ENCODE measurements around the gene KRT14. TPM values are rescaled to one million over a fixed set of nuclear protein-coding genes. Genes with fewer than 3 reads are reported as not detected.
A peak's percentile ranks its signal among the peaks of the same experiment; 100 is the strongest.
"Not testable (repeated sequence)": the region's sequence is repeated elsewhere in the genome, so short reads cannot be mapped to it uniquely, and the experiment has no call there.

KRT14 gene
- total and polyA plus RNA-seq, 4 donors, result 0.30 to 46.7 (median 2.8) TPM

GRCh38 chr17:41583137-41584127, 3.3 kb downstream of the KRT14 start:
- H3K27ac ChIP-seq (ENCODE audit: low read depth in 1 of 2, low read length in 2 of 2), result no peak overlapping the region
- DNase-seq (no peak), ATAC-seq (ENCODE audit: low FRiP score) (no peak)
- H3K4me3 ChIP-seq (ENCODE audit: low read length in 2 of 2), result no peak overlapping the region
- peaks cover 0 to 2% of the 10 kb centered on the region in 2 donors for H3K4me1 ChIP-seq (ENCODE audit: control insufficient read depth in 1 of 2, insufficient read depth in 2 of 2, low read length in 2 of 2)
- WGBS, 2 donors, result 82% methylated on average over 33 of the region's 33 CpGs
- H3K27me3 ChIP-seq (ENCODE audit: control insufficient read depth in 1 of 2, insufficient read depth in 2 of 2, low read length in 1 of 2), result no peaks in the 10 kb centered on the region
- H3K9me3 ChIP-seq (ENCODE audit: control insufficient read depth, low read length), result no peaks in the 10 kb centered on the region
- no peaks in the 10 kb centered on the region for H3K36me3 ChIP-seq (ENCODE audit: control insufficient read depth in 1 of 2, insufficient read depth in 2 of 2, low read length in 1 of 2)
- intact Hi-C loops (cut with DNase I), result no loop called here

- intact Hi-C loops (cut with DNase I); DNase-seq; H3K4me1 ChIP-seq (ENCODE audit: control insufficient read depth in 1 of 2, insufficient read depth in 2 of 2, low read length in 2 of 2); H3K36me3 ChIP-seq (ENCODE audit: control insufficient read depth in 1 of 2, insufficient read depth in 2 of 2, low read length in 1 of 2); H3K27ac ChIP-seq (ENCODE audit: low read depth in 1 of 2, low read length in 2 of 2); H3K27me3 ChIP-seq (ENCODE audit: control insufficient read depth in 1 of 2, insufficient read depth in 2 of 2, low read length in 1 of 2); ATAC-seq (ENCODE audit: low FRiP score); H3K4me3 ChIP-seq (ENCODE audit: low read length in 2 of 2); H3K9me3 ChIP-seq (ENCODE audit: control insufficient read depth, low read length): not testable (repeated sequence)
- 95 to 96% methylated on average over 13 of the region's 13 CpGs for WGBS, 2 donors
Observed at GRCh38 chr17:41582061-41582968, 4.4 kb downstream of the KRT14 start.

GRCh38 chr17:41581366-41582060, 5.2 kb downstream of the KRT14 start:
- no peaks in the 10 kb centered on the region for H3K36me3 ChIP-seq (ENCODE audit: control insufficient read depth in 1 of 2, insufficient read depth in 2 of 2, low read length in 1 of 2)
- 92% methylated on average over 4 of the region's 4 CpGs for WGBS, 2 donors
- no peak for DNase-seq

DNA sequence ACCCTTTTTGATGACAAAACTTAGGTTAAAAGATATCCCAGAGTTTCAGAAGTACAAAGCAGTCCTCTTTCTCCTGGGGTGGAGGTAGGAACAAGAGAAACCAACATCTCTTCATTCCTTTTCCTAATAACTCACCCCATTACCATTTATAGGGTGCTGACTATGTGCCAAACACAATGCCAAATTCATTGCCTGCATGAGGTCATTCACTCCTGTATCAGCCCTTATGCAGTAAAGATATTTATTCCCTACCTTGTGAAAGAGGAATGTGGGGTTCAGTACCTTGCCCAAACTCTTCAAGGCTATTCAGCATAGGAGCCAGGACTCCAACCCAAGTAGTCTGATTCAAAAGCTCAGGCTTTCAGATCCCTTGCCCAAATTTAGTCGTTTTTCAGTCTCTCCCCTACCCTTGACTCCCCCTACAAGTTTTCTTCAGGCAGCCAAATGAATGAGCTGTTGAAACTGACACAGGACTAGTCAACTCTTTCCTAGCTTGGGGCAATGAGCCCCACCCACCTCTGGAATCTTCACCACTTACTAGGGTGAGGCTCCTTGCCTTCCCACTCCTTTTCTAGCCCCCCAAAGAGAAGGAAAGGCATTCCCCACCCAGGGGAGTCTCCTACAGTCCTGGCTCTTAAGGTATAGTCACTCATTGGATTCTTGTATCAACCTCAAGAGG, 5.9 kb downstream of the KRT14 start:
- no peaks in the 10 kb centered on the region for H3K4me1 ChIP-seq (ENCODE audit: control insufficient read depth in 1 of 2, insufficient read depth in 2 of 2, low read length in 2 of 2)
- H3K9me3 ChIP-seq (ENCODE audit: control insufficient read depth, low read length), result no peaks in the 10 kb centered on the region
- DNase-seq (no peak), ATAC-seq (ENCODE audit: low FRiP score) (no peak)
- intact Hi-C loops (cut with DNase I), result no loop called here
- WGBS, 2 donors, result 0 to 14% methylated on average over 1 of the region's 1 CpG
- no peak overlapping the region for H3K27ac ChIP-seq (ENCODE audit: low read depth in 1 of 2, low read length in 2 of 2)
- H3K36me3 ChIP-seq (ENCODE audit: control insufficient read depth in 1 of 2, insufficient read depth in 2 of 2, low read length in 1 of 2), result no peaks in the 10 kb centered on the region
- H3K27me3 ChIP-seq (ENCODE audit: control insufficient read depth in 1 of 2, insufficient read depth in 2 of 2, low read length in 1 of 2), result no peaks in the 10 kb centered on the region
- no peak overlapping the region for H3K4me3 ChIP-seq (ENCODE audit: low read length in 2 of 2)

More at GRCh38 chr17:41581366-41582060, 5.2 kb downstream of the KRT14 start:
- Histone ChIP-seq H3K27ac (ENCODE audit: low read depth in 1 of 2, low read length in 2 of 2) (no peak overlapping the region), H3K9me3 (ENCODE audit: control insufficient read depth, low read length) (no peaks in the 10 kb centered on the region), H3K27me3 (ENCODE audit: control insufficient read depth in 1 of 2, insufficient read depth in 2 of 2, low read length in 1 of 2) (no peaks in the 10 kb centered on the region), H3K4me1 (ENCODE audit: control insufficient read depth in 1 of 2, insufficient read depth in 2 of 2, low read length in 2 of 2) (no peaks in the 10 kb centered on the region), H3K4me3 (ENCODE audit: low read length in 2 of 2) (no peak overlapping the region)
- no peak for ATAC-seq (ENCODE audit: low FRiP score)
- intact Hi-C loops (cut with DNase I), result no loop called here

- H3K27ac ChIP-seq (ENCODE audit: low read depth in 1 of 2, low read length in 2 of 2), result no peak overlapping the region
- H3K4me3 ChIP-seq (ENCODE audit: low read length in 2 of 2), result no peak overlapping the region
- DNase-seq (no peak), ATAC-seq (ENCODE audit: low FRiP score) (no peak)
- H3K36me3 ChIP-seq (ENCODE audit: control insufficient read depth in 1 of 2, insufficient read depth in 2 of 2, low read length in 1 of 2), result no peaks in the 10 kb centered on the region
- H3K9me3 ChIP-seq (ENCODE audit: control insufficient read depth, low read length), result no peaks in the 10 kb centered on the region
- no peaks in the 10 kb centered on the region for H3K4me1 ChIP-seq (ENCODE audit: control insufficient read depth in 1 of 2, insufficient read depth in 2 of 2, low read length in 2 of 2)
- WGBS, 2 donors, result 59 to 84% methylated on average over 2 of the region's 2 CpGs
- no peaks in the 10 kb centered on the region for H3K27me3 ChIP-seq (ENCODE audit: control insufficient read depth in 1 of 2, insufficient read depth in 2 of 2, low read length in 1 of 2)
- intact Hi-C loops (cut with DNase I), result no loop called here
Observed at GRCh38 chr17:41580244-41580575, 6.5 kb downstream of the KRT14 start.

DNA sequence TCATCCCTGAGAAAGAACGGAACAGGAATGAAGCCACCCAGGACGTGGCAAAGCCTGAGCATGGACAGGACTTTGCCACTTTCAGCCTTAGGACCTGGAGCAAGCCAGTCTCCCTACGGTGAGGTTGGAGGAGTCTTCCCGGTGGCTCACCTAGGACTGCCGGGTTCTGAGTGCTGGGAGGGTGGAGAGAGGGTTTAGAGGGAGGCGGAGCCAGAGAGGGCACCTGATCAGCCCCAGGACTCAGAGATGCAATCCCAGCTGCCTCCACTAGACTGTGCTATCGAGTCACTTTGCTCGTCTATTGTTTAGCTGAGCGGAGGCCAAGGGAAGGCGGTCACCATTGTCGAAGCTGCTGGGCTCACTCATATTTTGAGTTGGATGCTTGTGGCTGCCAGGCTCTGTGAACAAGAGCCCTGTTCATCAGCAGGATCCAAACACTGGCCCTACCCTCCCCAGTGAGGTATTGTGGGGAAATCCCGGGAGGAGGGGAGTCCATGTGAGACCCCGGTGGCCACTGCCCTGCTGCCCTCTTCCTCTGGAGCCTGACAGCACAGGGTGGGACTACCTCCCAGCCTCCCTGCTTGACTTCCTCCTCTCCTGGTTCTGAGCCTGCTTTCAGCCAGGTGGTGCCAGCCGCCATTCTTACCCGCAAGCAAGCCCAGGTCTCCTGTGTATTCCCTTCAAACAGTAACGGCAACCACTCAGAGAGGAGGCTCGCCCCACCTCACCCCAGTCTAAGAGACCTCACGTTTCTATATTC, 7.0 kb downstream of the KRT14 start:
- Histone ChIP-seq H3K4me1 (ENCODE audit: control insufficient read depth in 1 of 2, insufficient read depth in 2 of 2, low read length in 2 of 2) (no peaks in the 10 kb centered on the region), H3K36me3 (ENCODE audit: control insufficient read depth in 1 of 2, insufficient read depth in 2 of 2, low read length in 1 of 2) (no peaks in the 10 kb centered on the region), H3K27ac (ENCODE audit: low read depth in 1 of 2, low read length in 2 of 2) (no peak overlapping the region), H3K27me3 (ENCODE audit: control insufficient read depth in 1 of 2, insufficient read depth in 2 of 2, low read length in 1 of 2) (no peaks in the 10 kb centered on the region), H3K9me3 (ENCODE audit: control insufficient read depth, low read length) (no peaks in the 10 kb centered on the region), H3K4me3 (ENCODE audit: low read length in 2 of 2) (no peak overlapping the region)
- peak; percentile 92 for ATAC-seq (ENCODE audit: low FRiP score)
- intact Hi-C loops (cut with DNase I), result loop anchor here (5.0 kb wide), 2 partner anchors 68 to 83 kb away; no protein-coding TSS in a partner anchor
- peak; percentile 86 to 90 for DNase-seq
- 37 to 38% methylated on average over 18 of the region's 18 CpGs for WGBS, 2 donors

DNA sequence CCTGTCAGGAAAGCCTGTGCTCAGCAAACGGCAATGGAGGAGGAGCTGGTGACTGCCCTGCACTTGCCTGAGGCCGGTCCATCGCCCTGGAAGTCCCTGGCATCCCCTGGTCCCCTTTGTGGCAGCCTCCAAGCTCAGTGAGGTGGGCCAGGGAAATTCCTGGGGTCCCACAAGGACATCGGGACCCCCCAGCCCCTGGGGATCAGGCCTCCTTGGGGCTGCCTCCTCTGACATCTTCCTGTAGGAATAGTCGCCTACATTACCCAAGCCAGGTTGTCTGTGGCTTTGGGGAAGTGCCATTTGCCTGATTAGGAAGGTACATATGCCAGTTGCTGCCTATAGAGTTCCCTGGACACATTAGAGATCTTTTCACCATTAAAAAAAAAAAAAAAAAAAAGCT, 7.7 kb downstream of the KRT14 start:
- Histone ChIP-seq H3K4me3 (ENCODE audit: low read length in 2 of 2) (no peak overlapping the region), H3K27ac (ENCODE audit: low read depth in 1 of 2, low read length in 2 of 2) (no peak overlapping the region), H3K36me3 (ENCODE audit: control insufficient read depth in 1 of 2, insufficient read depth in 2 of 2, low read length in 1 of 2) (no peaks in the 10 kb centered on the region), H3K4me1 (ENCODE audit: control insufficient read depth in 1 of 2, insufficient read depth in 2 of 2, low read length in 2 of 2) (no peaks in the 10 kb centered on the region), H3K27me3 (ENCODE audit: control insufficient read depth in 1 of 2, insufficient read depth in 2 of 2, low read length in 1 of 2) (no peaks in the 10 kb centered on the region), H3K9me3 (ENCODE audit: control insufficient read depth, low read length) (no peaks in the 10 kb centered on the region)
- intact Hi-C loops (cut with DNase I), result loop anchor here (5.0 kb wide), 2 partner anchors 68 to 83 kb away; no protein-coding TSS in a partner anchor
- WGBS, 2 donors, result 72 to 82% methylated on average over 5 of the region's 5 CpGs
- ATAC-seq (ENCODE audit: low FRiP score) (no peak), DNase-seq (no peak)

Data from aorta (tissue), 5 donors.